Neural cell (in vitro differentiated cells): ENCODE data around the gene MED29.

Experiments
- CTCF ChIP-seq: fragments of 450-650 bp; IDR thresholded peaks from 2 replicates; pipeline ENCODE4 v1.5.1; 2014; ENCODE audit warnings: antibody characterized with exemption, mild to moderate bottlenecking, moderate library complexity; ENCODE audit not compliant: poor library complexity, severe bottlenecking
- EP300 ChIP-seq: fragments of 450-650 bp; conservative IDR thresholded peaks from 2 replicates; pipeline ENCODE4 v1.6.1; 2014; ENCODE audit warnings: antibody characterized with exemption, mild to moderate bottlenecking, moderate library complexity; ENCODE audit not compliant: poor library complexity, severe bottlenecking
- RAD21 ChIP-seq: fragments of 450-650 bp; conservative IDR thresholded peaks from 2 replicates; pipeline ENCODE4 v1.6.1; 2014; ENCODE audit warnings: antibody characterized with exemption, mild to moderate bottlenecking, moderate library complexity
- REST ChIP-seq: IDR thresholded peaks from 2 replicates; pipeline ENCODE4 v1.6.1; 2012; ENCODE audit warnings: borderline replicate concordance
- TAF1 ChIP-seq: IDR thresholded peaks from 2 replicates; pipeline ENCODE4 v1.6.1; 2012; ENCODE audit warnings: low read depth

GRCh38 chr19:39411081-39411831, 20.1 kb downstream of the MED29 start:
- TF ChIP-seq CTCF = no peak
- TF ChIP-seq EP300 = no peak
- no peak for TF ChIP-seq TAF1
- TF ChIP-seq RAD21 = no peak
- no peak for TF ChIP-seq REST
